Breast epithelium (tissue), 4 donors: ENCODE measurements around the gene SNRNP200. TPM values are rescaled to one million over a fixed set of nuclear protein-coding genes. Genes with fewer than 3 reads are reported as not detected.

Experiments used
- DNase-seq, 2 donors: peaks; one replicate each; pipeline ENCODE4 v3.0.0-alpha.2; 2019; ENCODE audit warnings: low spot score in 2 of 2
- H3K27ac ChIP-seq, 2 donors: fragments of 200-600 bp; sonication (generic) in 1 of 2; one replicate each; pipeline ENCODE4 v1.5.1; 2016 to 2019; ENCODE audit warnings: mild to moderate bottlenecking in 1 of 2
- H3K27me3 ChIP-seq, 2 donors: fragments of 200-600 bp; sonication (generic) in 1 of 2; one replicate each; pipeline versions ENCODE4 v1.5.1 to v1.6.0; 2017 to 2019; ENCODE audit warnings: control low read depth in 1 of 2, mild to moderate bottlenecking in 1 of 2
- H3K36me3 ChIP-seq: fragments of 200-600 bp; one replicate; pipeline ENCODE4 v1.5.1; 2019
- H3K4me1 ChIP-seq, 2 donors: fragments of 200-600 bp; sonication (generic); one replicate each; pipeline ENCODE4 v1.5.1; 2016 to 2019; ENCODE audit warnings: control low read depth in 1 of 2
- H3K4me3 ChIP-seq, 3 donors: fragments of 200-600 bp; sonication (generic); 1 replicate in 2 of 3; 2 replicates in 1 of 3; pipeline ENCODE4 v1.5.1; 2016 to 2019; ENCODE audit warnings: mild to moderate bottlenecking in 3 of 3, moderate library complexity in 2 of 3
- H3K9me3 ChIP-seq, 2 donors: fragments of 200-600 bp; sonication (generic) in 1 of 2; one replicate each; pipeline ENCODE4 v1.5.1; 2016 to 2019; ENCODE audit warnings: control low read depth in 1 of 2
- POLR2A ChIP-seq: fragments of 450-650 bp; IDR thresholded peaks from one replicate; pipeline ENCODE4 v1.6.1; 2016; ENCODE audit warnings: antibody characterized with exemption, mild to moderate bottlenecking, moderate library complexity
- POLR2AphosphoS5 ChIP-seq, 3 donors: sonication (generic); formaldehyde crosslinking; IDR thresholded peaks; one replicate each; pipeline ENCODE4 v1.6.1; 2017; ENCODE audit warnings: antibody characterized with exemption in 3 of 3
- intact Hi-C: fragments of 100-400 bp; cut with DNase I; formaldehyde crosslinking; loops from one replicate; pipeline ENCODE4 v1.15.1; 2023; ENCODE audit warnings: low total_unique reads
- total RNA-seq, 3 donors: library from RNA; depleted of rRNA; stranded (reverse); fragments of >200 nt; gene quantifications; one replicate each; pipeline ENCODE4 v1.1.0, GENCODE V29; 2016
- TF ChIP-seq, protein P1 (sequence below), 3 donors: fragments of 450-650 bp; IDR thresholded peaks; one replicate each; pipeline ENCODE4 v1.5.1; 2016 to 2017; ENCODE audit warnings: antibody characterized with exemption in 3 of 3, mild to moderate bottlenecking in 3 of 3, moderate library complexity in 3 of 3

Gene SNRNP200
- total RNA-seq, 3 donors from 2014 or later: 99.4 to 111 (median 109) TPM

DNA sequence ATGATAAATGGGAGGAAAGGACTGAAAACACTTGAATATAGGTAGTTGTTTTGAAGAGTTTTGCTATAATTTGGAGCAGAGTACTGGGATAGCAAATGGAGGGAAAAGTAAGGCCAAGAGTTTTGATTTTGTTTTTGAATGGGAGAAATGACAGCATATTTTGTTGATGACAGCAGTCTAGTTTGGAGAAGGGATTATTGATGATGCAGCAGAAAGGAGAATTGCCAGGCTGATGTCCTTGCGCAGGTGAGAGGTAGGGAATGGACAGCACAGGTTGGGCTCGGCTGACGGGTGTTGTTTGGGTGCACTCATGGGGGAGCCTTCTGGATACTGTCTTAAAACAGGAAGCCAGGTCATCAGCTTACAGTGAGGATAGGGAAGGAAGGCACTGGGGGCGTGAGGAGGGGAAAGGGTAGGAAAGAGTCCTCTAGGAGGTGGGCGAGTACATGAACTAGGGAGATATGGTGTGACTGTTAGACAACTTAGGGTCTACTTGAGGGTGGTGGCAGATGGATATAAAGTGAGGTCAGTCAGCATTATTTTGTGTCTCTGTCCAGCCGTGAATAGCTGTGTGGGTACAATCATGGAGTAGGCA lies 40.6 kb upstream of the SNRNP200 start:
- intact Hi-C loops: no loop called here
- Histone ChIP-seq H3K4me3 (no peak overlapping the region), H3K27ac (no peak overlapping the region), H3K9me3 (no peaks in the 10 kb centered on the region), H3K27me3 (no peaks in the 10 kb centered on the region), H3K36me3 (no peaks in the 10 kb centered on the region), H3K4me1 (no peaks in the 10 kb centered on the region)
- DNase-seq: no peak
- TF ChIP-seq POLR2A: no peak
- TF ChIP-seq, protein P1, sequence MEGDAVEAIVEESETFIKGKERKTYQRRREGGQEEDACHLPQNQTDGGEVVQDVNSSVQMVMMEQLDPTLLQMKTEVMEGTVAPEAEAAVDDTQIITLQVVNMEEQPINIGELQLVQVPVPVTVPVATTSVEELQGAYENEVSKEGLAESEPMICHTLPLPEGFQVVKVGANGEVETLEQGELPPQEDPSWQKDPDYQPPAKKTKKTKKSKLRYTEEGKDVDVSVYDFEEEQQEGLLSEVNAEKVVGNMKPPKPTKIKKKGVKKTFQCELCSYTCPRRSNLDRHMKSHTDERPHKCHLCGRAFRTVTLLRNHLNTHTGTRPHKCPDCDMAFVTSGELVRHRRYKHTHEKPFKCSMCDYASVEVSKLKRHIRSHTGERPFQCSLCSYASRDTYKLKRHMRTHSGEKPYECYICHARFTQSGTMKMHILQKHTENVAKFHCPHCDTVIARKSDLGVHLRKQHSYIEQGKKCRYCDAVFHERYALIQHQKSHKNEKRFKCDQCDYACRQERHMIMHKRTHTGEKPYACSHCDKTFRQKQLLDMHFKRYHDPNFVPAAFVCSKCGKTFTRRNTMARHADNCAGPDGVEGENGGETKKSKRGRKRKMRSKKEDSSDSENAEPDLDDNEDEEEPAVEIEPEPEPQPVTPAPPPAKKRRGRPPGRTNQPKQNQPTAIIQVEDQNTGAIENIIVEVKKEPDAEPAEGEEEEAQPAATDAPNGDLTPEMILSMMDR (IDR thresholded peaks at IDR 0.05): no peak
- TF ChIP-seq POLR2AphosphoS5 (IDR thresholded peaks at IDR 0.05): no peak

- no peaks in the 10 kb centered on the region for H3K4me1 ChIP-seq
- intact Hi-C loops: no loop called here
- H3K27ac ChIP-seq: no peak overlapping the region
- H3K36me3 ChIP-seq: no peaks in the 10 kb centered on the region
- no peak overlapping the region for H3K4me3 ChIP-seq
- H3K27me3 ChIP-seq: no peaks in the 10 kb centered on the region
- no peak for DNase-seq
- no peaks in the 10 kb centered on the region for H3K9me3 ChIP-seq
- TF ChIP-seq, protein P1 (IDR thresholded peaks at IDR 0.05): no peak
- TF ChIP-seq POLR2A (no peak), POLR2AphosphoS5 (IDR thresholded peaks at IDR 0.05) (no peak)
These were observed 40.1 kb upstream of the SNRNP200 start for GRCh38 chr2:96345438-96345837.

- intact Hi-C loops: no loop called here
- no peak overlapping the region for H3K27ac ChIP-seq
- no peak overlapping the region for H3K4me3 ChIP-seq
- no peak for DNase-seq
- no peaks in the 10 kb centered on the region for H3K4me1 ChIP-seq
- H3K36me3 ChIP-seq: no peaks in the 10 kb centered on the region
- no peaks in the 10 kb centered on the region for H3K9me3 ChIP-seq
- TF ChIP-seq POLR2A (no peak), POLR2AphosphoS5 (IDR thresholded peaks at IDR 0.05) (no peak)
- TF ChIP-seq, protein P1 (IDR thresholded peaks at IDR 0.05): no peak
- no peaks in the 10 kb centered on the region for H3K27me3 ChIP-seq
These were observed 38.7 kb upstream of the SNRNP200 start for GRCh38 chr2:96344011-96344410.

DNA sequence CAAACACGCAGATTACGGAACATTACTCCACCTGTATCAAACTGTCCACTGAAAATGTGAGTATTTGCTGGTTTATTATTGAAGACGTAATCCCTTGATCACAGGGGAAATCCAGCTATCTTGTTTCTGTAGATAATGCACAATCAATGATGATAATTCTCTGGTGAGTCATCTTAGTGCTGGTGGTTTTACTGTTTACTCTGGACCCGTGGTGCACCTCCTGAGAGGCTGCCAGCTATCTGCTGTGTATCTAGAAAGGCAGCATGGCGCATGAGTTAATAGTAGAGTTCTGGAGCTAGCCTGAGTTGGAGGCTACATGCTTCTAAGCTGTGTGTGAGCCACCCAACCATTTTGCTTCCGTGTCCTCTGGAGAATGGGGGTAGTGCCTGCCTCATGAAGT lies 36.7 kb upstream of the SNRNP200 start:
- TF ChIP-seq POLR2AphosphoS5 (IDR thresholded peaks at IDR 0.05) (no peak), POLR2A (no peak)
- TF ChIP-seq, protein P1 (IDR thresholded peaks at IDR 0.05): no peak

GRCh38 chr2:96341641-96342040 lies 36.3 kb upstream of the SNRNP200 start:
- Histone ChIP-seq H3K4me3 (no peak overlapping the region), H3K36me3 (no peaks in the 10 kb centered on the region), H3K9me3 (no peaks in the 10 kb centered on the region), H3K27ac (no peak overlapping the region), H3K4me1 (no peaks in the 10 kb centered on the region), H3K27me3 (no peaks in the 10 kb centered on the region)
- TF ChIP-seq, protein P1 (IDR thresholded peaks at IDR 0.05): no peak
- no peak for TF ChIP-seq POLR2A
- TF ChIP-seq POLR2AphosphoS5 (IDR thresholded peaks at IDR 0.05): no peak
- no peak for DNase-seq
- intact Hi-C loops: no loop called here

More for the DNA sequence above, 36.7 kb upstream of the SNRNP200 start:
- H3K9me3 ChIP-seq: no peaks in the 10 kb centered on the region
- H3K4me1 ChIP-seq: no peaks in the 10 kb centered on the region
- no peak overlapping the region for H3K4me3 ChIP-seq
- no peak for DNase-seq
- H3K27ac ChIP-seq: no peak overlapping the region
- intact Hi-C loops: no loop called here
- H3K27me3 ChIP-seq: no peaks in the 10 kb centered on the region
- H3K36me3 ChIP-seq: no peaks in the 10 kb centered on the region
